ENCODE results near the gene ITPR2.

The ITPR2 gene

GRCh38 chr12:26304273-26304672, 528.7 kb downstream of the ITPR2 start:
- no peak for DNase-seq
- Mint-ChIP-seq H3K27me3 (peaks cover 10 to 12% of the 10 kb centered on the region in 2 donors), H3K36me3 (ENCODE audit: insufficient read depth) (no peaks in the 10 kb centered on the region), H3K9me3 (no peaks in the 10 kb centered on the region), H3K4me1 (ENCODE audit: low read depth in 2 of 2) (peaks cover 5 to 6% of the 10 kb centered on the region in 2 donors), H3K27ac (no peak overlapping the region), H3K4me3 (no peak overlapping the region)
- no peak for ATAC-seq (replicated peaks)

- Mint-ChIP-seq H3K27me3 (peaks cover 10 to 12% of the 10 kb centered on the region in 2 donors), H3K4me3 (no peak overlapping the region), H3K36me3 (ENCODE audit: insufficient read depth) (no peaks in the 10 kb centered on the region), H3K27ac (no peak overlapping the region), H3K4me1 (ENCODE audit: low read depth in 2 of 2) (peaks cover 10 to 13% of the 10 kb centered on the region in 2 donors), H3K9me3 (no peaks in the 10 kb centered on the region)
- no peak for ATAC-seq (replicated peaks)
- DNase-seq: no peak
These were observed 529.6 kb downstream of the ITPR2 start for GRCh38 chr12:26303418-26303817.

GRCh38 chr12:26302776-26303175, 530.2 kb downstream of the ITPR2 start:
- H3K4me1 Mint-ChIP-seq (ENCODE audit: low read depth in 2 of 2): peaks cover 10 to 16% of the 10 kb centered on the region in 2 donors
- no peaks in the 10 kb centered on the region for H3K36me3 Mint-ChIP-seq (ENCODE audit: insufficient read depth)
- H3K27me3 Mint-ChIP-seq: peaks cover 10 to 12% of the 10 kb centered on the region in 2 donors
- no peak for ATAC-seq (replicated peaks)
- no peak overlapping the region for H3K27ac Mint-ChIP-seq
- H3K9me3 Mint-ChIP-seq: no peaks in the 10 kb centered on the region
- H3K4me3 Mint-ChIP-seq: no peak overlapping the region
- DNase-seq: no peak

GRCh38 chr12:26299751-26300150, 533.2 kb downstream of the ITPR2 start:
- Mint-ChIP-seq H3K36me3 (ENCODE audit: insufficient read depth) (no peaks in the 10 kb centered on the region), H3K27ac (peak overlapping the region in 1 of 2 donors; percentile 94), H3K9me3 (no peaks in the 10 kb centered on the region), H3K4me3 (peak overlapping the region in 1 of 2 donors; percentile 11), H3K27me3 (no peaks in the 10 kb centered on the region), H3K4me1 (ENCODE audit: low read depth in 2 of 2) (peaks cover 10 to 16% of the 10 kb centered on the region in 2 donors)
- DNase-seq (no peak), ATAC-seq (replicated peaks) (no peak)

DNA sequence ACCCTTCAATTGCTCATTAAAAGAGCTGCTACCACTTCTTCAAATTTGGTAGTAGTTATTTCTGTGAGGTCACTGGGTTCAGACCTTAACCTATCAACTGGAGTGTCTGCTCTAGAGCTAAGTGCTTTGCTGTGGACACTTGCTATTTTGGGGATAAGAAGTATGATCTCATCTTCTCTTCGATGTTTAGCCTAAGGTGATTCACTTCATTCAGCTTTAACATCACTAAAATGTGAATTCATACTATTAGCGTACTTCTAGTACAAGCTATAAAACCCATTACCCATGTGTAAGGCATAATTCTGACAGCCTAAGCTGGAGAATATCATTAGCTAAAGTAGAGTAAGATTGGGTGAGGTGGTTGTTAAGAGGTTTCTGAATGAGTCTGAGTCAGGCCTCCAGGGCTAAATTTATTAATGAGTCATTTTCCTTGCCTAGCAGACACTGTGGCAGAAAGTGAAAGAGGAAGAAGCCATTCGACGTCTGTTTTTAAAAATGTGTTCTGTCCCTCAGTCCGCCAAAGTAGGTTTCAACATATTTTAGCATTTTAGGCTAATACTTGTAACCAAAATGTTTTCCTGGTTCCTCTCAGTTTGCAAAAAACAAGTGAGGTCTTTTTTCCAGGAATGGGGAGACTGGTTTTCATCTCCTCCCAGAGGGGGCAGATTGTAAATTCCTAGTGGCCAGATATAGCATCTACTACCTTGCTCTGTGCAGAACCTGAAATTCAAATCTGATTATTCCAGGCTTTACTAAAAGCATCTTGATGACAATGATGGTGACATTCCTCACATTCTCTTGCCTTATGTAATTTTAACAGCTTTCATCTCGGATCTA, 534.0 kb downstream of the ITPR2 start:
- peak in 1 of 3 experiments; percentile 1 for DNase-seq

GRCh38 chr12:26297396-26298070, 535.5 kb downstream of the ITPR2 start:
- Mint-ChIP-seq H3K4me3 (no peak overlapping the region), H3K9me3 (no peaks in the 10 kb centered on the region), H3K36me3 (ENCODE audit: insufficient read depth) (no peaks in the 10 kb centered on the region), H3K27me3 (no peaks in the 10 kb centered on the region), H3K27ac (no peak overlapping the region), H3K4me1 (ENCODE audit: low read depth in 2 of 2) (peaks cover 10 to 16% of the 10 kb centered on the region in 2 donors)
- ATAC-seq (replicated peaks) (no peak), DNase-seq (no peak)

More for the DNA sequence above, 534.0 kb downstream of the ITPR2 start:
- Mint-ChIP-seq H3K4me1 (ENCODE audit: low read depth in 2 of 2) (peaks cover 10 to 16% of the 10 kb centered on the region in 2 donors), H3K9me3 (no peaks in the 10 kb centered on the region), H3K4me3 (peak overlapping the region; percentile 11 to 63), H3K27me3 (no peaks in the 10 kb centered on the region), H3K27ac (peak overlapping the region in 1 of 2 donors; percentile 94), H3K36me3 (ENCODE audit: insufficient read depth) (no peaks in the 10 kb centered on the region)
- ATAC-seq (replicated peaks): peak; percentile 90

DNA sequence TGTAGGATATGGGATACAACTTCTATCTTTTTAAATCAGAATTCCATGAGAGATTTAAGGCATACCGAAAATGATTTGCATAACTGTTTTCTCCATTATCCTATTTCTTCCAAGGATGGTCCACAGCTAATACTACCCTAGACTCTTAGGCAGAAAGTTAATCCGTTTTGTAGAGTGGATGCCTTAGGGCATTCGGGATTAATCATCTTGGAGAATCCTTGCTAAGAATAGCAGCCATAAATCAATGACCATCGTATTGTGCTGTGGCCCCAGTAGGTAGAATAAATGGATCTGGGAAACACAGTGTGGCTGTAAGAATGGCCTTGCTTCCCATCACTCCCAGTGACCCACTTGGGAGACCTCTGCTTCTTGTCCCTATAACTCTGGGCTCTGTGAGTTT, 538.0 kb downstream of the ITPR2 start:
- peaks cover 8 to 16% of the 10 kb centered on the region in 2 donors for H3K4me1 Mint-ChIP-seq (ENCODE audit: low read depth in 2 of 2)
- H3K27me3 Mint-ChIP-seq: peaks cover 0 to 10% of the 10 kb centered on the region in 2 donors
- H3K27ac Mint-ChIP-seq: no peak overlapping the region
- no peak overlapping the region for H3K4me3 Mint-ChIP-seq
- no peaks in the 10 kb centered on the region for H3K9me3 Mint-ChIP-seq
- no peaks in the 10 kb centered on the region for H3K36me3 Mint-ChIP-seq (ENCODE audit: insufficient read depth)
- DNase-seq (no peak), ATAC-seq (replicated peaks) (no peak)

GRCh38 chr12:26293612-26294011, 539.4 kb downstream of the ITPR2 start:
- no peak for ATAC-seq (replicated peaks)
- no peak overlapping the region for H3K27ac Mint-ChIP-seq

DNA sequence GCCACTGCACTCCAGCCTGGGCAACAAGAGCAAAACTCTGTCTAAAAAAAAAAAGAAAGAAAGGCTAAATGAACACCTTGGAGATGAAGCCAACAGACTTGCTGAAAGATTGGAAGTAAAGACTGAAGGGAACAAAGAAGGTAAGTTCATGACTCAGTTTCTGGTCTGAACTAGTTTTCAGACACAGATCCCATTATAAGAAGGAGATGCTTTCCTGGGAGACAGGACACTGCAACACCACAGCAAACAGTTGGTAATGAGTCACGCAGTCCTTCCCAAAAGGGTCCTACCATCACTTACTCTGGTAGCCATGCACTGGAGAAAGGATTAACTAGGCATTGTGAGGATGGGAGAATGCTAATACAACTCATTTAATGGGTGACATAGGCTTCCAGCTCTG, 540.4 kb downstream of the ITPR2 start:
- no peak overlapping the region for H3K4me3 Mint-ChIP-seq
- H3K36me3 Mint-ChIP-seq (ENCODE audit: insufficient read depth): no peaks in the 10 kb centered on the region
- no peak for ATAC-seq (replicated peaks)
- DNase-seq: no peak
- H3K9me3 Mint-ChIP-seq: no peaks in the 10 kb centered on the region
- H3K27me3 Mint-ChIP-seq: peaks cover 0 to 17% of the 10 kb centered on the region in 2 donors
- H3K4me1 Mint-ChIP-seq (ENCODE audit: low read depth in 2 of 2): no peaks in the 10 kb centered on the region
- no peak overlapping the region for H3K27ac Mint-ChIP-seq

More at GRCh38 chr12:26293612-26294011, 539.4 kb downstream of the ITPR2 start:
- Mint-ChIP-seq H3K9me3 (no peaks in the 10 kb centered on the region), H3K4me1 (ENCODE audit: low read depth in 2 of 2) (peaks cover under 1 to 4% of the 10 kb centered on the region in 2 donors), H3K27me3 (peaks cover 0 to 11% of the 10 kb centered on the region in 2 donors), H3K36me3 (ENCODE audit: insufficient read depth) (no peaks in the 10 kb centered on the region), H3K4me3 (no peak overlapping the region)
- DNase-seq: no peak

GRCh38 chr12:26290565-26290964, 542.4 kb downstream of the ITPR2 start:
- Mint-ChIP-seq H3K4me1 (ENCODE audit: low read depth in 2 of 2) (no peaks in the 10 kb centered on the region), H3K36me3 (ENCODE audit: insufficient read depth) (no peaks in the 10 kb centered on the region), H3K9me3 (no peaks in the 10 kb centered on the region), H3K4me3 (no peak overlapping the region), H3K27ac (no peak overlapping the region), H3K27me3 (peaks cover 0 to 25% of the 10 kb centered on the region in 2 donors)
- DNase-seq (no peak), ATAC-seq (replicated peaks) (no peak)

DNA sequence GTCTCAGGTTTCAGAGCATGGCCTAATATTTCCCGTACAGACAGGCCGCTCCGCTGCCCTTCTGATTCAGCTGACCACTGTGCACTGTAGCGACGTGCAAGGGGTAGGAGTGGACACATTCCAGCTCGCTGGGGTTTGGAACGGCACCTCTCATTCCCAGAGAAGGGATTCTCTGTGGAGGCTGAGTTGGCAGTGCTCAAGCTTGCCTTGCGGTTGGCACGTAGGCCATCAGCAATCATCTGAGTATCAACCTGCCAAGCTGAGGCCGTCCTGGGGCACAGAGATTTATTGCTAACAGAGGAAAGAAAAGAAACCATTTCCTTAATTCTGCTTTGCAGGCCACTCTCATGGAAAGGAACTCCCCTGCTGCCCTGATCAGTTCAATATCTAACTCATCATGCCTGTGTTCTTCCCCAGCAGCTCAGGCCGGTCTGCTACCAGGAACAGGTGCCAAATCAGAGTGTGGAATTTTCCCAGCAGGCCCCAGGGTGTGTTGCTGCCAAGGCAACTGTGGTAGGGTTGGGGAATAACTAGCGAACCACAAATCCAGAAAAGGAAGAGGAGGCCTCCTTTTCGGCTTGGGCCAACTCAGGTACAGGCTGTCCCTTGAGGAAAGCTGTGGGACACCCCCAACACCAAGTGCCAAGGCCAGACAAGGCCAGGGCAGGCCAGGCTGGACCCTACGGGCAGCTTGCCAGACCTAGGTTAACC, 545.2 kb downstream of the ITPR2 start:
- no peak overlapping the region for H3K27ac Mint-ChIP-seq
- H3K9me3 Mint-ChIP-seq: no peaks in the 10 kb centered on the region
- H3K36me3 Mint-ChIP-seq (ENCODE audit: insufficient read depth): no peaks in the 10 kb centered on the region
- no peak overlapping the region for H3K4me3 Mint-ChIP-seq
- peaks cover 0 to 25% of the 10 kb centered on the region in 2 donors for H3K27me3 Mint-ChIP-seq
- no peak for DNase-seq
- no peak for ATAC-seq (replicated peaks)
- H3K4me1 Mint-ChIP-seq (ENCODE audit: low read depth in 2 of 2): peaks cover 0 to 1% of the 10 kb centered on the region in 2 donors
